Stimulated activated naive CD8-positive, alpha-beta T cell treated with anti-CD3 and anti-CD28 coated beads, Interleukin-15, amount 100 ng/mL, for 72 hours (primary cell): Measurements from ENCODE around the gene ATP5ME.

Source experiments
- ATAC-seq: fragments of 150-1000 bp; cut with Tn5 transposase; 2 replicates; pipeline ENCODE4 v1.10.0; 2021; ENCODE audit warnings: mild to moderate bottlenecking, moderate library complexity
- DNase-seq, 2 donors: peaks; one replicate each; pipeline ENCODE4 v3.0.0; 2021 to 2022
- H3K27ac Mint-ChIP-seq, 2 donors: one replicate each; pipeline ENCODE4 v1.8.0; 2022; ENCODE audit warnings: mild to moderate bottlenecking in 2 of 2, mixed read lengths in 2 of 2, moderate library complexity in 2 of 2
- H3K27me3 Mint-ChIP-seq: one replicate; pipeline ENCODE4 v1.8.0; 2022; ENCODE audit warnings: mixed read lengths
- H3K4me1 Mint-ChIP-seq: one replicate; pipeline ENCODE4 v1.8.0; 2022; ENCODE audit warnings: mild to moderate bottlenecking, mixed read lengths
- H3K4me3 Mint-ChIP-seq, 2 donors: one replicate each; pipeline ENCODE4 v1.8.0; 2022; ENCODE audit warnings: mild to moderate bottlenecking in 2 of 2, mixed read lengths in 2 of 2, moderate library complexity in 1 of 2
- H3K9me3 Mint-ChIP-seq, 2 donors: one replicate each; pipeline ENCODE4 v1.8.0; 2022; ENCODE audit warnings: mixed read lengths in 2 of 2

ATP5ME gene

GRCh38 chr4:629915-630641, 44.0 kb downstream of the ATP5ME start:
- ATAC-seq, result no peak
- no peak overlapping the region for H3K4me3 Mint-ChIP-seq
- peaks cover 30% of the 10 kb centered on the region for H3K27me3 Mint-ChIP-seq
- peaks cover 8 to 19% of the 10 kb centered on the region in 2 donors for H3K9me3 Mint-ChIP-seq
- DNase-seq, result no peak
- H3K27ac Mint-ChIP-seq, result no peak overlapping the region
- H3K4me1 Mint-ChIP-seq, result no peaks in the 10 kb centered on the region

- no peak for DNase-seq
- ATAC-seq, result no peak
- Mint-ChIP-seq H3K27me3 (peaks cover 32% of the 10 kb centered on the region), H3K4me3 (no peak overlapping the region), H3K9me3 (peaks cover 8 to 19% of the 10 kb centered on the region in 2 donors), H3K27ac (no peak overlapping the region), H3K4me1 (no peaks in the 10 kb centered on the region)
Observed at GRCh38 chr4:629636-629914, 44.5 kb downstream of the ATP5ME start.

- H3K9me3 Mint-ChIP-seq, result peaks cover 8 to 19% of the 10 kb centered on the region in 2 donors
- no peak overlapping the region for H3K27ac Mint-ChIP-seq
- no peak for DNase-seq
- no peaks in the 10 kb centered on the region for H3K4me1 Mint-ChIP-seq
- H3K27me3 Mint-ChIP-seq, result peaks cover 38% of the 10 kb centered on the region
- ATAC-seq, result no peak
- H3K4me3 Mint-ChIP-seq, result no peak overlapping the region
Observed at GRCh38 chr4:628821-629635, 45.0 kb downstream of the ATP5ME start.

GRCh38 chr4:628311-628741, 45.8 kb downstream of the ATP5ME start:
- Mint-ChIP-seq H3K27ac (no peak overlapping the region), H3K4me3 (no peak overlapping the region), H3K27me3 (peaks cover 33% of the 10 kb centered on the region), H3K9me3 (peaks cover 8 to 19% of the 10 kb centered on the region in 2 donors), H3K4me1 (no peaks in the 10 kb centered on the region)
- DNase-seq, result no peak
- ATAC-seq, result no peak

DNA sequence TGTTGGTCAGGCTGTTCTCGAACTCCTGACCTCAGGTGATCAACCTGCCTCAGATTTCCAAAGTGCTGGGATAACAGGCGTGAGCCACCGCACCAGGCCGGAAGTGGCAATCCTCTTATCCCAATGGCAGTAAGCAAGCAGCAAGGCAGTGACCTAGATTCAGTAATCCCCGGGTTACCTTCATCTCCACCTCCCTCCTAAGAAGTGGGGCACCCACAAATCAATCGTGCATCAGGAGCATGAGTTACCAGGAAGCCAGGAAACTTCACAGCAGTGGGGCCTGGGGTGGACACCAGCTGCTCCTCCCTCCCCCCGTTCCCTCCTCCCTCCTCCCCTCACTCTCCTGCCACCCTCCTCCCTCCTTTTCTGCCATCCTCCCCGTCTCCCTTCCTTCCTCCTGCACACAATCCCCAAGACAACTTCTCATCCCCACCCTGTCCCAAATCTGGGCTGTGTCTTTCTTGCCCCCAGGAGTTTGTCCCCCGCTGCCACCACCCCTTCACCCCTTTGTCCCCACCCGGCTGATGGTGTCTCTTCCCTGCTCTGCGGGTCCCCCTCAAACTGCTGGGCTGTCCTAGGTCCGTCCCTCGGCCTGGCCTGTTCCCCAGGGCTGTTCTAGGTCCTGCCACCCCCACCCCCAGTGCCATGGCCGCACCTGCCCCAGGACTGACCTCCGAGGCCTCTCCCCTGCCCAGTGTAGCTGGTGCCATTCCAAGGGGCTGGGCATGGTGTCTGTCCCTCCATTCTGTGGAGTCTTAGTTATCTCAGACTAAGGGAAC, 46.5 kb downstream of the ATP5ME start:
- ATAC-seq (no peak), DNase-seq (no peak)
- H3K27me3 Mint-ChIP-seq, result peaks cover 32% of the 10 kb centered on the region
- no peak overlapping the region for H3K4me3 Mint-ChIP-seq
- H3K9me3 Mint-ChIP-seq, result peaks cover 8 to 16% of the 10 kb centered on the region in 2 donors
- no peak overlapping the region for H3K27ac Mint-ChIP-seq
- H3K4me1 Mint-ChIP-seq, result no peaks in the 10 kb centered on the region

DNA sequence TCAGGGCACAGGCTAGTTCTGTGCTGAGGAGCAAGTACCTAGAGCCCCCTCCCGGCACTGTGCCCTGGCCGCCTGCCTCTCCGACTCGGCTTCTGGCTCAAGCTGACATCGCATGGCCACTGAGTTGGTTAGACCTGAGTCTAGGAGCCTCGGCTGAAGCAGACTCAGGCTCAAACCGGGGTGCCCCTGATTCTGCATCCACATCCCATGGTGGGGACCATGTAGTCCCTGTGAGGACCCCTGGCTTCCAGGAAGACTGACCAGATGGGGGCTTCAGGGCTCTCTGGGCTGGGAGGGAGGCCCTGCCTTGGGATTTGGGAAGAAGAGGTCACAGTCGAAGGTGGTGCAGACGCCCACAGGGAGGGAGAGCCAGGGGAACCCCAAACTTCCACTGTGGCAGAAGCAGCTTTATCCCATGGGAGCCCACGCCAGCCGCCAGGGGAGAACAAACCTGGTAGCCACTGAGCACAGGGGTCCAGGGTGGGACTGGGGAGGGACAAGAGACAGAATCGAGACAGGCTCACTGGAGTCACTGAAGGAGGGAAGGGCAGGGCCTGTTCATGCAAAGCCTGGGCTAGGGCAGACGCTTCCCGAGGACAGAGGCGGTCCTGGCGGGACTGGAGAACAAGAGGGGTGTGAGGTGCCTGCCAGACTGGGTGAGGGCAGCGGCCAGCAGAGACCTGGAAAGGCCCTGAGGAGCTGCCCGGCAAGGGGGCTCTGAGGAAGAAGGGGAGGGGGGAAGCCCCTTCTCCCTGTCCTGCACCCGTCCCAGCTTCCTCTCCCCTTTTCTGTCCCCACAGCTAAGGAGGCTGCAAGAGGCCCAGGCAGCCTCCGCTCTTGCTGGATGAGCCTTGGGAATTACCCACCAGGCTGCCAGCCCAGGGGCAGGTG, 47.6 kb downstream of the ATP5ME start:
- no peak overlapping the region for H3K27ac Mint-ChIP-seq
- peaks cover 4 to 5% of the 10 kb centered on the region in 2 donors for H3K9me3 Mint-ChIP-seq
- peaks cover 32% of the 10 kb centered on the region for H3K27me3 Mint-ChIP-seq
- ATAC-seq (no peak), DNase-seq (no peak)
- H3K4me3 Mint-ChIP-seq, result no peak overlapping the region
- H3K4me1 Mint-ChIP-seq, result no peaks in the 10 kb centered on the region

DNA sequence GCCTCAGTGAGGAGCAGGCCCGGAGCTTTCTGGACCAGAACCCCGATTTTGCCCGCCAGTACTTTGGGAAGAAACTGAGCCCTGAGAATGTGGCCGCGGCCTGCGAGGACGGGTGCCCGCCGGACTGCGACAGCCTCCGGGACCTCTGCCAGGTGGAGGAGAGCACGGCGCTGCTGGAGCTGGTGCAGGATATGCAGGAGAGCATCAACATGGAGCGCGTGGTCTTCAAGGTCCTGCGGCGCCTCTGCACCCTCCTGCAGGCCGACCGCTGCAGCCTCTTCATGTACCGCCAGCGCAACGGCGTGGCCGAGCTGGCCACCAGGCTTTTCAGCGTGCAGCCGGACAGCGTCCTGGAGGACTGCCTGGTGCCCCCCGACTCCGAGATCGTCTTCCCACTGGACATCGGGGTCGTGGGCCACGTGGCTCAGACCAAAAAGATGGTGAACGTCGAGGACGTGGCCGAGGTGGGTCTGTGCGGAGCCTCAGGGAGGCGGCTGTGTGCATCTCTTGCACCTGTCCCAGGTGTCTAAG, 48.4 kb downstream of the ATP5ME start:
- H3K4me1 Mint-ChIP-seq, result no peaks in the 10 kb centered on the region
- H3K4me3 Mint-ChIP-seq, result no peak overlapping the region
- ATAC-seq (no peak), DNase-seq (no peak)
- H3K27ac Mint-ChIP-seq, result no peak overlapping the region
- H3K9me3 Mint-ChIP-seq, result no peaks in the 10 kb centered on the region
- peaks cover 34% of the 10 kb centered on the region for H3K27me3 Mint-ChIP-seq

GRCh38 chr4:624705-625590, 49.1 kb downstream of the ATP5ME start, which contains the start of gene PDE6B:
Gene PDE6B (plus strand): TSS chr4:625573. CDS start chr4:625627, 54 bp downstream.
- no peaks in the 10 kb centered on the region for H3K4me1 Mint-ChIP-seq
- no peak within 1 kb of the TSS for H3K27ac Mint-ChIP-seq
- no peak within 1 kb of the TSS for H3K4me3 Mint-ChIP-seq
- DNase-seq (no peak), ATAC-seq (peak; percentile 30)
- no peaks in the 10 kb centered on the region for H3K9me3 Mint-ChIP-seq
- peaks cover 39% of the 10 kb centered on the region for H3K27me3 Mint-ChIP-seq

GRCh38 chr4:623914-624566, 50.0 kb downstream of the ATP5ME start:
- H3K27me3 Mint-ChIP-seq, result peaks cover 35% of the 10 kb centered on the region
- no peak overlapping the region for H3K4me3 Mint-ChIP-seq

GRCh38 chr4:622996-623913, 50.8 kb downstream of the ATP5ME start:
- ATAC-seq, result no peak
- Mint-ChIP-seq H3K27ac (no peak overlapping the region), H3K4me1 (no peaks in the 10 kb centered on the region), H3K9me3 (no peaks in the 10 kb centered on the region), H3K27me3 (peaks cover 37% of the 10 kb centered on the region), H3K4me3 (no peak overlapping the region)
- DNase-seq, result no peak

More at GRCh38 chr4:623914-624566, 50.0 kb downstream of the ATP5ME start:
- DNase-seq, result no peak
- no peak overlapping the region for H3K27ac Mint-ChIP-seq
- H3K4me1 Mint-ChIP-seq, result no peaks in the 10 kb centered on the region
- no peak for ATAC-seq
- H3K9me3 Mint-ChIP-seq, result no peaks in the 10 kb centered on the region
